A673 (cell line): ENCODE data around the gene TOMM5. TPM values are rescaled to one million over a fixed set of nuclear protein-coding genes. Genes with fewer than 3 reads are reported as not detected.

Experiments used
- BruUV-seq: library from RNA; stranded (reverse); fragments of 400-500 nt; replicated peaks from 2 replicates; lab custom pipeline; 2021; lab: Mats Ljungman, UMichigan
- CTCF ChIA-PET: fragments of 300-600 bp; sonication (Branson Sonifier 250); formaldehyde crosslinking; loops from one replicate; lab custom pipeline; 2022; ENCODE audit warnings: antibody characterized with exemption; lab: Charles Lee
- POLR2A ChIA-PET: fragments of 300-600 bp; sonication (Branson Sonifier 250); formaldehyde crosslinking; loops from one replicate; lab custom pipeline; 2022; ENCODE audit warnings: antibody characterized with exemption; ENCODE audit not compliant: low non-redundant PET; lab: Charles Lee
- DNase-seq: peaks from one replicate; pipeline ENCODE4 v3.0.0-alpha.2; 2015; ENCODE audit warnings: low spot score
- H3K27ac ChIP-seq: fragments of 200-600 bp; sonication (generic); 2 replicates; pipeline ENCODE4 v1.5.1; 2016; ENCODE audit warnings: mixed run types, low read depth, mild to moderate bottlenecking, mixed read lengths, antibody characterized with exemption, low read length; ENCODE audit not compliant: poor library complexity, severe bottlenecking
- H3K27me3 ChIP-seq: fragments of 200-600 bp; sonication (generic); replicated peaks from 2 replicates; pipeline ENCODE4 v1.6.1; 2017; ENCODE audit warnings: mixed run types, low read depth, mild to moderate bottlenecking, mixed read lengths, antibody characterized with exemption, low read length; ENCODE audit not compliant: insufficient read depth, poor library complexity
- H3K36me3 ChIP-seq: fragments of 200-600 bp; sonication (generic); 2 replicates; pipeline ENCODE4 v1.6.1; 2016; ENCODE audit warnings: mixed run types, mild to moderate bottlenecking, mixed read lengths, antibody characterized with exemption, low read length; ENCODE audit not compliant: insufficient read depth, poor library complexity, severe bottlenecking
- H3K4me1 ChIP-seq: fragments of 200-600 bp; sonication (generic); 2 replicates; pipeline ENCODE4 v1.6.1; 2017; ENCODE audit warnings: mixed run types, mild to moderate bottlenecking, mixed read lengths, antibody characterized with exemption, low read length; ENCODE audit not compliant: insufficient read depth, poor library complexity, severe bottlenecking
- H3K4me3 ChIP-seq: fragments of 200-600 bp; sonication (generic); 2 replicates; pipeline ENCODE4 v1.5.1; 2016; ENCODE audit warnings: low read depth, mixed run types, mild to moderate bottlenecking, mixed read lengths, low read length; ENCODE audit not compliant: poor library complexity, severe bottlenecking
- H3K9me3 ChIP-seq: fragments of 200-600 bp; sonication (generic); 2 replicates; pipeline ENCODE4 v1.6.1; 2016; ENCODE audit warnings: mixed run types, low read depth, mild to moderate bottlenecking, mixed read lengths, antibody characterized with exemption, low read length; ENCODE audit not compliant: poor library complexity, severe bottlenecking
- EZH2 ChIP-seq: fragments of 200-600 bp; sonication (generic); IDR thresholded peaks from 2 replicates; pipeline ENCODE4 v1.6.1; 2017; ENCODE audit warnings: borderline replicate concordance, low read depth, mild to moderate bottlenecking, mixed read lengths, antibody characterized with exemption, low read length; ENCODE audit not compliant: poor library complexity, severe bottlenecking
- intact Hi-C: fragments of 100-400 bp; cut with micrococcal nuclease; formaldehyde crosslinking; loops from one replicate; pipeline ENCODE4 v1.10.0; 2022; ENCODE audit not compliant: unreplicated experiment
- total RNA-seq: library from RNA; stranded (reverse); gene quantifications from 2 replicates; pipeline ENCODE4 v1.2.3, GENCODE V29; 2021
- TF ChIP-seq, protein P1 (sequence below): fragments of 300-800, 200-600 bp; sonication (generic); conservative IDR thresholded peaks from 2 replicates; pipeline ENCODE4 v1.5.1; 2017; ENCODE audit warnings: low read depth, mild to moderate bottlenecking, antibody characterized with exemption, low read length, moderate library complexity, mixed read lengths

TOMM5 gene
- total RNA-seq, 1 experiment from 2014 or later = 247 TPM

GRCh38 chr9:37542488-37542887, 49.9 kb downstream of the TOMM5 start:
- TF ChIP-seq, protein P1, sequence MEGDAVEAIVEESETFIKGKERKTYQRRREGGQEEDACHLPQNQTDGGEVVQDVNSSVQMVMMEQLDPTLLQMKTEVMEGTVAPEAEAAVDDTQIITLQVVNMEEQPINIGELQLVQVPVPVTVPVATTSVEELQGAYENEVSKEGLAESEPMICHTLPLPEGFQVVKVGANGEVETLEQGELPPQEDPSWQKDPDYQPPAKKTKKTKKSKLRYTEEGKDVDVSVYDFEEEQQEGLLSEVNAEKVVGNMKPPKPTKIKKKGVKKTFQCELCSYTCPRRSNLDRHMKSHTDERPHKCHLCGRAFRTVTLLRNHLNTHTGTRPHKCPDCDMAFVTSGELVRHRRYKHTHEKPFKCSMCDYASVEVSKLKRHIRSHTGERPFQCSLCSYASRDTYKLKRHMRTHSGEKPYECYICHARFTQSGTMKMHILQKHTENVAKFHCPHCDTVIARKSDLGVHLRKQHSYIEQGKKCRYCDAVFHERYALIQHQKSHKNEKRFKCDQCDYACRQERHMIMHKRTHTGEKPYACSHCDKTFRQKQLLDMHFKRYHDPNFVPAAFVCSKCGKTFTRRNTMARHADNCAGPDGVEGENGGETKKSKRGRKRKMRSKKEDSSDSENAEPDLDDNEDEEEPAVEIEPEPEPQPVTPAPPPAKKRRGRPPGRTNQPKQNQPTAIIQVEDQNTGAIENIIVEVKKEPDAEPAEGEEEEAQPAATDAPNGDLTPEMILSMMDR = no peak
- TF ChIP-seq EZH2 = no peak
- intact Hi-C loops = no loop called here
- Histone ChIP-seq H3K27me3 (no peaks in the 10 kb centered on the region), H3K4me1 (no peaks in the 10 kb centered on the region), H3K9me3 (no peaks in the 10 kb centered on the region), H3K27ac (no peak overlapping the region), H3K36me3 (no peaks in the 10 kb centered on the region), H3K4me3 (no peak overlapping the region)
- CTCF ChIA-PET = no interaction called here
- DNase-seq = no peak
- no TSS peak for BruUV-seq
- POLR2A ChIA-PET = no interaction called here

DNA sequence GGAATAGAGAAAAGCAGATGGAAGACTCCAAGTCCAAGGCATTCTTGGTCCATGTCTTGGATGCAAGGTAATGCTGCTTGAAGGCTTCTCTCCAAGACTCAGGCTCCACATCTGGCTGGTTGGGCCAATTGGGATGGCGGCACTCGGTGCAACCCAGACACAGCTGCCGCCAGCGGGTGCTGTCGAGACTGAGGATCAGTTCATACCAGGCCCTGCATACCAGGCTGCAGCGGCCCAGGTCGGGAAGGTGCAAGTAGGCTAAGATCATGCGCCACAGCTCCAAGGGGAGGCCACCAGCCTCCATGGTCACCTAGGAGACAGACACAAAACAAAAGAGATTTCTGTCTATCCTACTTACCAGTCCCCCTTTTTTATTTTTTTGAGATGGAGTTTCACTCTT, 50.9 kb downstream of the TOMM5 start:
- Histone ChIP-seq H3K4me1 (no peaks in the 10 kb centered on the region), H3K36me3 (peaks cover 2% of the 10 kb centered on the region), H3K27me3 (no peaks in the 10 kb centered on the region), H3K27ac (no peak overlapping the region), H3K4me3 (no peak overlapping the region), H3K9me3 (no peaks in the 10 kb centered on the region)
- intact Hi-C loops = no loop called here
- no TSS peak for BruUV-seq
- TF ChIP-seq EZH2 = no peak
- TF ChIP-seq, protein P1 = no peak
- ChIA-PET CTCF (no interaction called here), POLR2A (no interaction called here)
- no peak for DNase-seq

GRCh38 chr9:37540634-37541033, 51.8 kb downstream of the TOMM5 start:
- intact Hi-C loops = no loop called here
- TF ChIP-seq, protein P1 = no peak
- Histone ChIP-seq H3K4me3 (no peak overlapping the region), H3K4me1 (no peaks in the 10 kb centered on the region), H3K36me3 (peaks cover 5% of the 10 kb centered on the region), H3K27ac (no peak overlapping the region), H3K27me3 (no peaks in the 10 kb centered on the region), H3K9me3 (no peaks in the 10 kb centered on the region)
- no peak for DNase-seq
- ChIA-PET POLR2A (no interaction called here), CTCF (no interaction called here)
- no TSS peak for BruUV-seq
